Hepatocyte (in vitro differentiated cells): ENCODE measurements around the gene JMJD1C. TPM values are rescaled to one million over a fixed set of nuclear protein-coding genes. Genes with fewer than 3 reads are reported as not detected.
A peak's percentile ranks its signal among the peaks of the same experiment; 100 is the strongest.

Experiments
- DNase-seq: peaks from one replicate; pipeline ENCODE4 v3.0.0-alpha.2; 2016; ENCODE audit warnings: low spot score
- H2AFZ ChIP-seq: fragments of 200-600 bp; sonication (generic); 2 replicates; pipeline ENCODE4 v1.6.0; 2016; ENCODE audit warnings: antibody characterized with exemption, mild to moderate bottlenecking
- H3K27ac ChIP-seq: fragments of 200-600 bp; sonication (generic); 2 replicates; pipeline ENCODE4 v1.5.1; 2016; ENCODE audit warnings: mild to moderate bottlenecking
- H3K27me3 ChIP-seq: fragments of 200-600 bp; sonication (generic); 2 replicates; pipeline ENCODE4 v1.6.1; 2016
- H3K36me3 ChIP-seq: fragments of 200-600 bp; sonication (generic); replicated peaks from 2 replicates; pipeline ENCODE4 v1.5.1; 2016; ENCODE audit warnings: low read depth; ENCODE audit not compliant: insufficient read depth
- H3K4me1 ChIP-seq: fragments of 200-600 bp; sonication (generic); 2 replicates; pipeline ENCODE4 v1.5.1; 2016; ENCODE audit warnings: mild to moderate bottlenecking, moderate library complexity; ENCODE audit not compliant: insufficient read depth
- H3K4me2 ChIP-seq: fragments of 200-600 bp; sonication (generic); 2 replicates; pipeline ENCODE4 v1.6.0; 2016
- H3K4me3 ChIP-seq: fragments of 200-600 bp; sonication (generic); 2 replicates; pipeline ENCODE4 v1.5.1; 2016; ENCODE audit warnings: mild to moderate bottlenecking
- H3K79me2 ChIP-seq: fragments of 200-600 bp; sonication (generic); 2 replicates; pipeline ENCODE4 v1.6.0; 2017; ENCODE audit warnings: mild to moderate bottlenecking
- H3K9me2 ChIP-seq: fragments of 200-600 bp; sonication (generic); replicated peaks from 2 replicates; pipeline ENCODE4 v1.6.0; 2017; ENCODE audit warnings: mild to moderate bottlenecking; ENCODE audit not compliant: insufficient read depth
- H3K9me3 ChIP-seq: fragments of 200-600 bp; sonication (generic); 2 replicates; pipeline ENCODE4 v1.5.1; 2016; ENCODE audit warnings: low read depth, mild to moderate bottlenecking
- H4K20me1 ChIP-seq: fragments of 200-600 bp; sonication (generic); 2 replicates; pipeline ENCODE4 v1.6.0; 2016; ENCODE audit warnings: mild to moderate bottlenecking; ENCODE audit not compliant: insufficient read depth, poor library complexity, severe bottlenecking
- EZH2 ChIP-seq: fragments of 200-600 bp; sonication (generic); IDR thresholded peaks from 2 replicates; pipeline ENCODE4 v1.6.1; 2016; ENCODE audit warnings: antibody characterized with exemption, mild to moderate bottlenecking, borderline replicate concordance
- EZH2phosphoT487 ChIP-seq: fragments of 200-600 bp; sonication (generic); IDR thresholded peaks from one replicate; pipeline ENCODE4 v1.6.1; 2018; ENCODE audit warnings: antibody characterized with exemption, mild to moderate bottlenecking, low read depth, moderate library complexity; ENCODE audit not compliant: unreplicated experiment, severe bottlenecking
- WGBS: methylation state at CpG from one replicate; pipeline ENCODE4 v1.1.6; 2016; ENCODE audit warnings: low lambda C conversion rate; ENCODE audit errors: missing lambda C conversion rate; 5-methylcytosine and 5-hydroxymethylcytosine counted together
- polyA plus RNA-seq: library from polyadenylated mRNA; unstranded; fragments of >200 nt; fragmentation: Nextera tagmentation; extraction: Ambion mirVana; gene quantifications from 2 replicates; pipeline ENCODE4 v1.2.1, GENCODE V29; 2016
- total RNA-seq: library from RNA; depleted of rRNA; stranded (reverse); fragments of >200 nt; gene quantifications from 2 replicates; pipeline ENCODE4 v1.2.3, GENCODE V29; 2014
- TF ChIP-seq, protein P1 (sequence below): fragments of 200-600 bp; sonication (generic); IDR thresholded peaks from 2 replicates; pipeline ENCODE4 v1.5.1; 2016; ENCODE audit warnings: antibody characterized with exemption, mild to moderate bottlenecking; ENCODE audit not compliant: poor library complexity

Gene JMJD1C
- total and polyA plus RNA-seq, 2 experiments from 2014 or later, result 43.2 to 177 TPM

DNA sequence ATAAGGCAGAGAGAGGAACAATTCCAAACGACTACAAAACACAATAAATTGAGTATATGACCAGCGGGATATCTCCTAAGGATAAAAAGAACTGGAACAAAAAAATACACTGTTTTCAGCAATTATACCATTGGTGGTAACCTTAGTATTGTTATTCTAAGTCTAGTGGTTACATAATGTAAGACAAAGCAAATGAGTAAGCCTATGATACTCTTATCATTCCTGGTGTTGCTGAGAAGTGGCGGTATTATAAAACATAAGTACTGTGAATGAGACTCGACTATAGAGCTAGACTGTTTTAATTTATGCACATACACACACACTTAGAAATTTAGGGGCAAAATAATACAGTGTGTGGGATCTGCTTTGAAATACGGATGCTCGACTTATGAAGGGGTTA lies 225.0 kb downstream of the JMJD1C start:
- no peak overlapping the region for H3K27ac ChIP-seq
- no peaks in the 10 kb centered on the region for H3K27me3 ChIP-seq
- no peak for DNase-seq
- WGBS, result 89% methylated on average over 6 of the region's 6 CpGs
- H3K4me3 ChIP-seq, result no peak overlapping the region
- no peaks in the 10 kb centered on the region for H3K9me2 ChIP-seq
- H3K36me3 ChIP-seq, result no peaks in the 10 kb centered on the region
- TF ChIP-seq EZH2 (no peak), EZH2phosphoT487 (no peak)
- TF ChIP-seq, protein P1, sequence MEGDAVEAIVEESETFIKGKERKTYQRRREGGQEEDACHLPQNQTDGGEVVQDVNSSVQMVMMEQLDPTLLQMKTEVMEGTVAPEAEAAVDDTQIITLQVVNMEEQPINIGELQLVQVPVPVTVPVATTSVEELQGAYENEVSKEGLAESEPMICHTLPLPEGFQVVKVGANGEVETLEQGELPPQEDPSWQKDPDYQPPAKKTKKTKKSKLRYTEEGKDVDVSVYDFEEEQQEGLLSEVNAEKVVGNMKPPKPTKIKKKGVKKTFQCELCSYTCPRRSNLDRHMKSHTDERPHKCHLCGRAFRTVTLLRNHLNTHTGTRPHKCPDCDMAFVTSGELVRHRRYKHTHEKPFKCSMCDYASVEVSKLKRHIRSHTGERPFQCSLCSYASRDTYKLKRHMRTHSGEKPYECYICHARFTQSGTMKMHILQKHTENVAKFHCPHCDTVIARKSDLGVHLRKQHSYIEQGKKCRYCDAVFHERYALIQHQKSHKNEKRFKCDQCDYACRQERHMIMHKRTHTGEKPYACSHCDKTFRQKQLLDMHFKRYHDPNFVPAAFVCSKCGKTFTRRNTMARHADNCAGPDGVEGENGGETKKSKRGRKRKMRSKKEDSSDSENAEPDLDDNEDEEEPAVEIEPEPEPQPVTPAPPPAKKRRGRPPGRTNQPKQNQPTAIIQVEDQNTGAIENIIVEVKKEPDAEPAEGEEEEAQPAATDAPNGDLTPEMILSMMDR, result no peak
- H4K20me1 ChIP-seq, result peaks cover 82% of the 10 kb centered on the region
- H2AFZ ChIP-seq, result no peak overlapping the region
- no peak overlapping the region for H3K4me2 ChIP-seq
- H3K9me3 ChIP-seq, result no peaks in the 10 kb centered on the region
- peaks cover 8% of the 10 kb centered on the region for H3K4me1 ChIP-seq
- peaks cover 92% of the 10 kb centered on the region for H3K79me2 ChIP-seq

DNA sequence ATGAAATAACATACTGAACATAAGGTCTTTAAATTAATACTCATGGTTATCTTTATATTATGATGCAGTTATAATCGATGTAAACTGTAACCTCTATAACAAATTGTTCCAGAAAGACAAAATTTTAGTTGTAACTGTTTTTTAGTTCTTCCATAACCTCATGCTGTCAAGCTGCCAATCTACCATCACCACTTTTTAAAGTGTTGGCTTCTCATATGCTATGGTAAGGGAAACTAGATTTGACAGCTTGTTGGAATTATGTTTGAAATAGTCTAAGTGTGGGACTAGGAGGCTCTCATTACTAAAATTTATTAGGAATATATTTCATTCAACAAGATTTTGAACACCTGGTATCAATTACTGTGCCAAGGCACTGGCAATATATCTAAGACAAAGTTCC lies 227.3 kb downstream of the JMJD1C start:
- Histone ChIP-seq H3K4me3 (no peak overlapping the region), H3K4me1 (peaks cover 8% of the 10 kb centered on the region), H3K4me2 (no peak overlapping the region), H2AFZ (no peak overlapping the region), H3K9me2 (no peaks in the 10 kb centered on the region), H3K9me3 (no peaks in the 10 kb centered on the region), H3K36me3 (no peaks in the 10 kb centered on the region), H3K27ac (no peak overlapping the region), H4K20me1 (peaks cover 85% of the 10 kb centered on the region), H3K79me2 (peaks cover 93% of the 10 kb centered on the region), H3K27me3 (no peaks in the 10 kb centered on the region)
- TF ChIP-seq, protein P1, result no peak
- TF ChIP-seq EZH2phosphoT487 (no peak), EZH2 (no peak)
- WGBS, result 97% methylated on average over 1 of the region's 1 CpG
- no peak for DNase-seq

DNA sequence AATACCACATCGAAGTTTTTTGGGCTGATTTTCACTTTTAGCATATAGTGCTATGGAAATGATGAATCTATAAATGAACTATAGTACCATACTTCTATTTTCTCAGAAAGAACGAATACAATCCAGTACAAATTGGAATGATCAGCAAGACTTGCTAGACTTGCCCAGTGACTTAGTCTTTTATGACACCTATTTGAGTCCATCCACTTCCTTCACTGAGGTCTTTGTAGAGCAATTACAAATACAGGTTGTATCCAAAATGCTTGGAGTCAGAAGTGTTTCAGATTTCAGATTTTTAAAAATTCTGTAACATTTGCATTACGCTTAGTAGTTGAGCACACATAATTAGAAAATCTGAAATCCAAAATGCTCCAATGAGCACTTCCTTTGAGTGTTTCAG lies 228.4 kb downstream of the JMJD1C start:
- H4K20me1 ChIP-seq, result peaks cover 85% of the 10 kb centered on the region
- 84% methylated on average over 3 of the region's 3 CpGs for WGBS

More for the DNA sequence above, 228.4 kb downstream of the JMJD1C start:
- TF ChIP-seq, protein P1, result no peak
- no peak for TF ChIP-seq EZH2phosphoT487
- no peak for TF ChIP-seq EZH2
- Histone ChIP-seq H3K27ac (peak overlapping the region; percentile 76), H3K9me2 (no peaks in the 10 kb centered on the region), H3K4me3 (no peak overlapping the region), H3K4me1 (peaks cover 8% of the 10 kb centered on the region), H3K79me2 (peaks cover 93% of the 10 kb centered on the region), H3K9me3 (no peaks in the 10 kb centered on the region), H3K27me3 (no peaks in the 10 kb centered on the region), H3K36me3 (no peaks in the 10 kb centered on the region), H2AFZ (no peak overlapping the region), H3K4me2 (peak overlapping the region; percentile 42)
- DNase-seq, result peak; percentile 7
